ENCODE results near the gene MYBPC3. TPM values are rescaled to one million over a fixed set of nuclear protein-coding genes. Genes with fewer than 3 reads are reported as not detected.

The MYBPC3 gene
- polyA plus RNA-seq, 2 of the 4 experiments (the other 2 are of a cell fraction) = 0.05 to 0.06 TPM

- no peak for FAIRE-seq
- ChIA-PET POLR2A (no interaction called here), CTCF (interaction anchor here (0.6 to 2.2 kb wide), 4 partner anchors 13 to 500 kb away, joined by 3 to 11 read pairs (median 4); no protein-coding TSS in a partner anchor)
- no peaks in the 10 kb centered on the region for H3K9me3 ChIP-seq
- no peak overlapping the region for H3K4me2 ChIP-seq
- no peak overlapping the region for H3K27ac ChIP-seq
- no peak for TF ChIP-seq NFE2L2 (conservative IDR thresholded peaks at IDR 0.05; ENCODE audit: low read length)
- TF ChIP-seq CBX8 (IDR thresholded peaks at IDR 0.05) = no peak
- TF ChIP-seq HOXB5 (CRISPR knock-in tag; IDR thresholded peaks at IDR 0.05) = no peak
- no peak for TF ChIP-seq MAZ (IDR thresholded peaks at IDR 0.05; ENCODE audit: borderline replicate concordance, low read depth, low read length)
- TF ChIP-seq CEBPB (IDR thresholded peaks at IDR 0.05) = no peak
- TF ChIP-seq FOXS1 (CRISPR knock-in tag; IDR thresholded peaks at IDR 0.05) = no peak
- TF ChIP-seq PBX3 (IDR thresholded peaks at IDR 0.05) = no peak
- no peak for TF ChIP-seq BCL3 (IDR thresholded peaks at IDR 0.05)
- H3K4me3 ChIP-seq = no peak overlapping the region
- 90% methylated on average over 14 of the region's 15 CpGs for WGBS (ENCODE audit: missing lambda C conversion rate)
- ATAC-seq = no peak
- H3K4me1 ChIP-seq = no peaks in the 10 kb centered on the region
- no peak for DNase-seq (ENCODE audit: low read depth in 1 of 2, low spot score in 1 of 2)
Observed at GRCh38 chr11:47325271-47326041, 27.0 kb downstream of the MYBPC3 start.

- H3K4me1 ChIP-seq = no peaks in the 10 kb centered on the region
- POLR2A ChIA-PET = no interaction called here
- TF ChIP-seq RCOR1 (IDR thresholded peaks at IDR 0.05; ENCODE audit: low read depth, low read length) (no peak), HEYL (CRISPR knock-in tag; IDR thresholded peaks at IDR 0.05) (no peak), ESRRA (IDR thresholded peaks at IDR 0.05; ENCODE audit: borderline replicate concordance, low read length) (no peak), HOXB5 (CRISPR knock-in tag; IDR thresholded peaks at IDR 0.05) (no peak), JUNB (IDR thresholded peaks at IDR 0.05) (no peak), FOSL2 (IDR thresholded peaks at IDR 0.05) (no peak), FOSL2 (CRISPR knock-in tag; IDR thresholded peaks at IDR 0.05) (no peak), MAX (IDR thresholded peaks at IDR 0.05) (no peak), REST (IDR thresholded peaks at IDR 0.05) (no peak), POLR2AphosphoS2 (conservative IDR thresholded peaks at IDR 0.05; ENCODE audit: low read length) (no peak), CHD4 (IDR thresholded peaks at IDR 0.05; ENCODE audit: borderline replicate concordance) (no peak), SREBF2 (IDR thresholded peaks at IDR 0.05) (no peak), SMC3 (IDR thresholded peaks at IDR 0.05) (no peak), MAFK (IDR thresholded peaks at IDR 0.05; ENCODE audit: partially characterized antibody) (no peak), ELK1 (IDR thresholded peaks at IDR 0.05; ENCODE audit: low read depth, low read length) (no peak), EP300 (IDR thresholded peaks at IDR 0.05) (no peak), CBX2 (IDR thresholded peaks at IDR 0.05; ENCODE audit: borderline replicate concordance, low read depth) (no peak)
- ATAC-seq = peak in 1 of 2 experiments; percentile 21; a peak in 2 of 6 replicates
- WGBS (ENCODE audit: missing lambda C conversion rate) = 97% methylated on average over 9 of the region's 12 CpGs
- H3K27ac ChIP-seq = no peak overlapping the region
- CTCF ChIA-PET = interaction anchor here (2.2 kb wide), 1 partner anchor 31 kb away, joined by 11 read pairs; no protein-coding TSS in a partner anchor
- H3K4me3 ChIP-seq = no peak overlapping the region
- no peak for DNase-seq (ENCODE audit: low read depth in 1 of 2, low spot score in 1 of 2)
- no peak overlapping the region for H3K4me2 ChIP-seq
- H3K9me3 ChIP-seq = no peaks in the 10 kb centered on the region
- FAIRE-seq = no peak
Observed at GRCh38 chr11:47324520-47324919, 28.0 kb downstream of the MYBPC3 start.
